Progenitor cell of endocrine pancreas (in vitro differentiated cells): Measurements from ENCODE around the gene MRPL38. TPM values are rescaled to one million over a fixed set of nuclear protein-coding genes. Genes with fewer than 3 reads are reported as not detected.
"Not testable (repeated sequence)": the region's sequence is repeated elsewhere in the genome, so short reads cannot be mapped to it uniquely, and the experiment has no call there.

Experiments
- DNase-seq: peaks from one replicate; pipeline ENCODE4 v3.0.0; 2021; ENCODE audit warnings: low spot score; ENCODE audit not compliant: unreplicated experiment
- H3K27ac Mint-ChIP-seq: 2 replicates; pipeline ENCODE4 v1.8.0; 2021; ENCODE audit warnings: mild to moderate bottlenecking, moderate library complexity, mixed read lengths
- H3K27me3 Mint-ChIP-seq: 2 replicates; pipeline ENCODE4 v1.8.0; 2021; ENCODE audit warnings: mixed read lengths
- H3K36me3 Mint-ChIP-seq: 2 replicates; pipeline ENCODE4 v1.8.0; 2022; ENCODE audit warnings: mixed read lengths; ENCODE audit not compliant: insufficient read depth
- H3K4me1 Mint-ChIP-seq: 2 replicates; pipeline ENCODE4 v1.8.0; 2021; ENCODE audit warnings: low read depth, mixed read lengths
- H3K4me3 Mint-ChIP-seq: 2 replicates; pipeline ENCODE4 v1.8.0; 2021; ENCODE audit warnings: low read depth, mild to moderate bottlenecking, moderate library complexity, mixed read lengths
- H3K9me3 Mint-ChIP-seq: 2 replicates; pipeline ENCODE4 v1.8.0; 2021; ENCODE audit warnings: low read depth, mixed read lengths
- total RNA-seq: library from RNA; stranded (reverse); gene quantifications from 2 replicates; pipeline ENCODE4 v1.2.1, GENCODE V29; 2021
- TF ChIP-seq, protein P1 (sequence below): fragments of 200-600 bp; sonication (generic); IDR thresholded peaks from one replicate; pipeline ENCODE4 v1.5.0; 2021; ENCODE audit warnings: antibody characterized with exemption, mild to moderate bottlenecking; ENCODE audit not compliant: unreplicated experiment

The MRPL38 gene
- total RNA-seq, 1 donor from 2014 or later, result 82.7 TPM

DNA sequence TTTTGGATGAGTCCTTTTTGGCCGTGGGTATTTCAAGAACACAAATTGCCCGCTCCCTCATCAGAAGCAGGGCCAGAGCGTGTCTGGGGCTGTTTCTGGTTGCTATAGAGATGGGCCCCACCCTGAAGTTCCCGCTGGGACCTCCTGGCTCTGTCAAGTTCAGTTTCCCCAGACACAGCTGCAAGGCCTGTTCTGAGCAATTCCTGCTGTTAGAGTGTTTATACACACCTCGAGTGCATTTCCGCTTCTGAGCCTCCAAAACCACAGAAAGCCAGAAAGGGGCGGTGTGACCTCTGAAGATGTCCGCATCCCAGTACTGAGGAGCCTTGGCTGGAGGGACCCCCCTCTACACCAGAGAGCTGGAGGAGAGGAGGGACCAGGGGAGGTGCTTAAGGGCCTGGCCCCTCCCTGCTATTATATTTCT lies 40.2 kb downstream of the MRPL38 start:
- H3K27ac Mint-ChIP-seq, result no peak overlapping the region
- H3K36me3 Mint-ChIP-seq, result no peaks in the 10 kb centered on the region
- no peaks in the 10 kb centered on the region for H3K9me3 Mint-ChIP-seq
- DNase-seq, result no peak
- no peak overlapping the region for H3K4me3 Mint-ChIP-seq
- H3K27me3 Mint-ChIP-seq, result no peaks in the 10 kb centered on the region
- TF ChIP-seq, protein P1, sequence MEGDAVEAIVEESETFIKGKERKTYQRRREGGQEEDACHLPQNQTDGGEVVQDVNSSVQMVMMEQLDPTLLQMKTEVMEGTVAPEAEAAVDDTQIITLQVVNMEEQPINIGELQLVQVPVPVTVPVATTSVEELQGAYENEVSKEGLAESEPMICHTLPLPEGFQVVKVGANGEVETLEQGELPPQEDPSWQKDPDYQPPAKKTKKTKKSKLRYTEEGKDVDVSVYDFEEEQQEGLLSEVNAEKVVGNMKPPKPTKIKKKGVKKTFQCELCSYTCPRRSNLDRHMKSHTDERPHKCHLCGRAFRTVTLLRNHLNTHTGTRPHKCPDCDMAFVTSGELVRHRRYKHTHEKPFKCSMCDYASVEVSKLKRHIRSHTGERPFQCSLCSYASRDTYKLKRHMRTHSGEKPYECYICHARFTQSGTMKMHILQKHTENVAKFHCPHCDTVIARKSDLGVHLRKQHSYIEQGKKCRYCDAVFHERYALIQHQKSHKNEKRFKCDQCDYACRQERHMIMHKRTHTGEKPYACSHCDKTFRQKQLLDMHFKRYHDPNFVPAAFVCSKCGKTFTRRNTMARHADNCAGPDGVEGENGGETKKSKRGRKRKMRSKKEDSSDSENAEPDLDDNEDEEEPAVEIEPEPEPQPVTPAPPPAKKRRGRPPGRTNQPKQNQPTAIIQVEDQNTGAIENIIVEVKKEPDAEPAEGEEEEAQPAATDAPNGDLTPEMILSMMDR, result no peak
- no peaks in the 10 kb centered on the region for H3K4me1 Mint-ChIP-seq

DNA sequence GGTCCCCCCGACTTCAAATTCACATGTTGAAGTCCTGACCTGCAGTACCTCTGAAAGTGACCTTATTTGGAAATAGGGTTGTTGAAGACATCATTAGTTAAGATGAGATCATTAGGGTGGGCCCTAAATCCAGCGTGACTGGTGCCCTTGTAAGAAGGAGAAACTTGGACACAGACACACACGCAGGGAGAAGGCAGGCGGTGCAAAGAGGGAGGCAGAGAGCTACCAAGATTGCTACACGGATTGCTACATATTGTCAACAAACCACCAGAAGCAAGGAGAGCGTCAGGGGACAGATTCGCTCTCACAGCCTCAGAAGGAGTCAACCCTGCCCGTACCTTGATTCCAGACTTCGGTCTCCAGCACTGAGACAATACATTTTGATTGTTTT lies 42.8 kb downstream of the MRPL38 start:
- no peak for DNase-seq
- Mint-ChIP-seq H3K9me3 (no peaks in the 10 kb centered on the region), H3K27me3 (no peaks in the 10 kb centered on the region), H3K27ac (peak overlapping the region; percentile 54), H3K36me3 (no peaks in the 10 kb centered on the region), H3K4me1 (no peaks in the 10 kb centered on the region), H3K4me3 (no peak overlapping the region)
- TF ChIP-seq, protein P1, result no peak

DNA sequence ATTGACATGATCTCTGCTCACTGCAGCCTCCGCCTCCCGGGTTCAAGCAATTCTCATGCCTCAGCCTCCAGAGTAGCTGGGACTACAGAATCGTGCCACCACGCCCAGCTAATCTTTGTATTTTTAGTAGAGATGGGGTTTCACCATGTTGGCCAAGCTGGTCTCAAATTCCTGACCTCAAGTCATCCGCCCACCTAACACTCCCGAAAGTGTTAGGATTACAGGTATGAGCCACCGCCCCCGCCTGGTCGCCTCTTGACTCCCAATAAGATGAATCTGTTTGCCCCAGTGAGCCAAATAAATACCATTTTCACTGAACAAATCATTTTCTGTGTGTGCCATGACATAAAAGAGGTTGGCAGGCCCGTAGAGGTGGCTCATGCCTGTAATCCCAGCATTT lies 45.3 kb downstream of the MRPL38 start:
- not testable (repeated sequence) for H3K4me3 Mint-ChIP-seq, H3K4me1 Mint-ChIP-seq, H3K27ac Mint-ChIP-seq, DNase-seq, H3K9me3 Mint-ChIP-seq, H3K27me3 Mint-ChIP-seq, H3K36me3 Mint-ChIP-seq

DNA sequence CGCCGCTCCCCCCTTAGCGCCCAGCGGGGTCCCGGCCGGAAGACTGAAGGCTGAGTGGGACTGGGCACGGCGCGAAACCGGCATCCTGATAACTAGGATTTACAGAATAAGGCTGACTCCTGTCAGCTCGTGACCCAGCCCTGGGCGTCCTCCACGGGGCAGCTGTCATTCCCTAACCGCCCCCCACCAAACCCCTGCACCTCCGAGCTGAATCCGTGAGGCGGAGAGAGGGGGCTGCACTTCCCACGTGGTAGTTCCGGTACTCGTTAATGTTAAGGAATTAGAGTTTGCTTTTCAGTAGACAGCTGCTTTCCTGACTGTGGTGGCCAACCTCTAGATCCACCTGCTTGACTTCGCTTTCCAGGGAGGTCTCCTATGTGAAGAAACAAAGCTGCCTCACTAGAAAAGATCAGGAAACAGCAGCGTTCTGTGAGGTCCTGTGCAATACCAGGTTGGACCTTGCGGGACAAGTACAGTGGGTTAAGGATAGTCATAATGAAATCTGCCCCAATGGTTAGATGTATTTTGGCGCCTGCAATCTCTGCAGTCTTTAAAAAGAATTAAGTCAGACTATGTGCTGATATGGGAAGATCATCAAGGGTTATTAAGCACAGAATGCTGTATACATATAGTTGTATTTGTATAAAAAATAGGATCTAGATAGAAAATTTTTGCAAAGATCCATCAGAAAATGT lies 48.5 kb downstream of the MRPL38 start:
- no peaks in the 10 kb centered on the region for H3K27me3 Mint-ChIP-seq
- TF ChIP-seq, protein P1, result peak; percentile 2
- no peak for DNase-seq
- H3K27ac Mint-ChIP-seq, result peak overlapping the region; percentile 95
- no peaks in the 10 kb centered on the region for H3K36me3 Mint-ChIP-seq
- peaks cover 11% of the 10 kb centered on the region for H3K4me1 Mint-ChIP-seq
- H3K4me3 Mint-ChIP-seq, result no peak overlapping the region
- H3K9me3 Mint-ChIP-seq, result no peaks in the 10 kb centered on the region

DNA sequence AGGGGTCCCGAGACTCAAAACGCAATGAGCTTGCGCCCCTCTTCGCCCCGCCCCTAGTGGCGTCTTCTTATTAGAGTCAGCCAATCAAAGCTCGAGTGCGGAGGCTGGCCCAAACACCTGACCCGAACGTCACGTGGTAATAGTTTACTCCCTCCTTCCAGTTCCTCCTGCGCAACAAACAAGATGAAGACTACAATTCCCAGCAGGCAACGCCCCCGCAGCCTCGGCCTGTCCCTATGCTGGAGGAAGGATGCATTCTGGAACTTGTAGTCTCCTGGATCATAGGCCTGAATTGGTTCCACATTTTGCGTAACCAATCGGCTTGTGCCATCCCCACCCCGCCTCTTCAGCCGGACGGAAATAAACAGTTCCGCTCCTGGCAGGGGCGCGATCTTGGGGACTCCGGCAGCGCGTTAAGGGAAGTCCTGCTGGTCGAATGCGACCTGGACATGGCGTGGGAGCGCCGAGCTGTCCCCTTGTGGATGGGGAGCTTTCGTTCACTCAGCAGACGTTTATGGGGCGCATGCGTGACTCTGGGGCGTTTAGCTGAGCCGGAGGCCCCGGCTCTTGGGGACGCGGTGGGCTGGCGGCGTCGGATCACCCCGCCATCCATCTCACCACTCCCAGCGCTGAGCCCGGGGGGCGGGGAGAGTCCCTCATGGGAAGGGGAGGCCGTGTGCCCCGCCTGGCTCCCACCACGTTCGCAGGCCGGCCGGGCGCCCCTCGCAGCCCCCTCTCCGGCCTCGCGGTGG lies 49.2 kb downstream of the MRPL38 start, which contains the start of gene WBP2:
Gene WBP2 (minus strand): TSS at position 26 of the 752 bp plus-strand sequence. CDS start 38 bp downstream, outside the sequence.
- TF ChIP-seq, protein P1, result peak; percentile 62
- Mint-ChIP-seq H3K36me3 (no peaks in the 10 kb centered on the region), H3K27me3 (no peaks in the 10 kb centered on the region), H3K27ac (peak within 1 kb of the TSS; percentile 95), H3K4me3 (no peak within 1 kb of the TSS), H3K4me1 (peaks cover 11% of the 10 kb centered on the region), H3K9me3 (no peaks in the 10 kb centered on the region)
- peak; percentile 94 for DNase-seq
